ENCODE results near the gene CBLN3.

GRCh38 chr14:24439257-24439656, 9.8 kb upstream of the CBLN3 start:
- no peak for TF ChIP-seq CTCF (IDR thresholded peaks at IDR 0.05)
- no peak for TF ChIP-seq POLR2A (IDR thresholded peaks at IDR 0.05)
